HCT116 (cell line): Measurements from ENCODE around the gene ABLIM1. TPM values are rescaled to one million over a fixed set of nuclear protein-coding genes. Genes with fewer than 3 reads are reported as not detected.

ENCODE experiments used
- ATAC-seq: fragments of 200-7000 bp; cut with Tn5 transposase; 2 replicates; pipeline ENCODE4 v1.9.1; 2020; ENCODE audit warnings: mild to moderate bottlenecking, moderate library complexity
- BruUV-seq: library from RNA; stranded (reverse); fragments of 400-500 nt; replicated peaks from 2 replicates; lab custom pipeline; 2021; lab: Mats Ljungman, UMichigan
- CTCF ChIA-PET: fragments of 300-600 bp; sonication (Branson Sonifier 250); formaldehyde crosslinking; loops from one replicate; lab custom pipeline; 2021; ENCODE audit warnings: antibody characterized with exemption; lab: Charles Lee
- POLR2A ChIA-PET: fragments of 300-600, 350-600 bp; sonication (Branson Sonifier 250); formaldehyde crosslinking; loops from one replicate; lab custom pipeline; 2021; ENCODE audit warnings: antibody characterized with exemption; lab: Charles Lee
- RAD21 ChIA-PET, 2 experiments: fragments of 300-600 bp; sonication (Branson Sonifier 250); formaldehyde crosslinking; loops; one replicate each; lab custom pipeline; 2023; ENCODE audit warnings: low total read pairs in 2 of 2; ENCODE audit not compliant: uncharacterized antibody in 2 of 2, unreplicated experiment in 2 of 2, low non-redundant PET in 1 of 2; lab: Charles Lee
- DNase-seq: peaks from one replicate; pipeline ENCODE4 v3.0.0-alpha.2; 2010; ENCODE audit warnings: low read depth, low spot score
- H2AFZ ChIP-seq: fragments of 200-600 bp; shearing (Covaris generic), sonication (generic); 2 replicates; pipeline ENCODE4 v1.6.1; 2017; ENCODE audit warnings: low read depth, mixed run types, mixed read lengths, antibody characterized with exemption, low read length; ENCODE audit not compliant: poor library complexity, severe bottlenecking
- H3K27ac ChIP-seq: 2 replicates; pipeline ENCODE4 v1.5.1; 2012; ENCODE audit warnings: low read depth, low read length
- H3K27me3 ChIP-seq: fragments of 200-600 bp; sonication (generic); 2 replicates; pipeline ENCODE4 v1.6.1; 2016; ENCODE audit warnings: mixed run types, low read length, mixed read lengths; ENCODE audit not compliant: insufficient read depth
- H3K36me3 ChIP-seq, 2 experiments: fragments of 200-500 bp in 1 of 2; fragments of 200-600 bp in 1 of 2; sonication (Bioruptor generic) in 1 of 2; sonication (generic) in 1 of 2; 2 replicates each; pipeline versions ENCODE4 v1.5.1 to v1.6.1; 2014 to 2016; ENCODE audit warnings: low read length in 2 of 2, inconsistent platforms in 1 of 2, mixed read lengths in 1 of 2, mixed run types in 1 of 2; ENCODE audit not compliant: insufficient read depth in 2 of 2, control insufficient read depth in 1 of 2
- H3K4me1 ChIP-seq, 2 experiments: fragments of 200-600 bp in 1 of 2; sonication (generic) in 1 of 2; 2 replicates each; pipeline versions ENCODE4 v1.5.1 to v1.6.1; 2012 to 2017; ENCODE audit warnings: low read length in 2 of 2, inconsistent platforms in 1 of 2, mild to moderate bottlenecking in 1 of 2, mixed read lengths in 1 of 2, mixed run types in 1 of 2, moderate library complexity in 1 of 2; ENCODE audit not compliant: insufficient read depth in 2 of 2, control insufficient read depth in 1 of 2
- H3K4me2 ChIP-seq: fragments of 200-600 bp; sonication (generic); 2 replicates; pipeline ENCODE4 v1.6.1; 2017; ENCODE audit warnings: mixed run types, low read length, mixed read lengths
- H3K4me3 ChIP-seq, 2 experiments: fragments of 200-600 bp in 1 of 2; sonication (generic) in 1 of 2; replicated peaks in 1 of 2; 2 replicates each; pipeline ENCODE4 v1.5.1; 2011 to 2016; ENCODE audit warnings: low read length in 2 of 2, control low read depth in 1 of 2, low read depth in 1 of 2, mild to moderate bottlenecking in 1 of 2, mixed read lengths in 1 of 2, mixed run types in 1 of 2
- H3K79me2 ChIP-seq: fragments of 200-600 bp; sonication (generic); 2 replicates; pipeline ENCODE4 v1.6.1; 2017; ENCODE audit warnings: mild to moderate bottlenecking, mixed run types, low read length, moderate library complexity, mixed read lengths; ENCODE audit not compliant: insufficient read depth
- H3K9ac ChIP-seq: fragments of 200-600 bp; sonication (generic); 2 replicates; pipeline ENCODE4 v1.6.1; 2016; ENCODE audit warnings: low read length, mixed read lengths
- H3K9me2 ChIP-seq: fragments of 200-600 bp; sonication (generic), shearing (Covaris generic); 2 replicates; pipeline ENCODE4 v1.6.1; 2017; ENCODE audit warnings: mixed run types, mild to moderate bottlenecking, moderate library complexity; ENCODE audit not compliant: insufficient read depth
- H3K9me3 ChIP-seq, 2 experiments: fragments of 200-500 bp in 1 of 2; fragments of 200-600 bp in 1 of 2; sonication (Bioruptor generic) in 1 of 2; sonication (generic) in 1 of 2; 2 replicates each; pipeline ENCODE4 v1.6.1; 2014 to 2017; ENCODE audit warnings: low read length in 2 of 2, mixed read lengths in 2 of 2, inconsistent platforms in 1 of 2, low read depth in 1 of 2, mild to moderate bottlenecking in 1 of 2, mixed run types in 1 of 2, moderate library complexity in 1 of 2; ENCODE audit not compliant: control insufficient read depth in 1 of 2, insufficient read depth in 1 of 2
- H4K20me1 ChIP-seq: fragments of 200-600 bp; sonication (generic), shearing (Covaris generic); 2 replicates; pipeline ENCODE4 v1.6.1; 2017; ENCODE audit warnings: mixed run types, mild to moderate bottlenecking, moderate library complexity; ENCODE audit not compliant: insufficient read depth
- ATF3 ChIP-seq: IDR thresholded peaks from 2 replicates; pipeline ENCODE4 v1.6.1; 2012
- CBX3 ChIP-seq: IDR thresholded peaks from 2 replicates; pipeline ENCODE4 v1.6.1; 2012; ENCODE audit warnings: low read depth
- EGR1 ChIP-seq: IDR thresholded peaks from 2 replicates; pipeline ENCODE4 v1.6.1; 2012; ENCODE audit warnings: low read depth
- ELF1 ChIP-seq: IDR thresholded peaks from 2 replicates; pipeline ENCODE4 v1.6.1; 2012; ENCODE audit warnings: low read depth, borderline replicate concordance
- FOSL1 ChIP-seq: IDR thresholded peaks from 2 replicates; pipeline ENCODE4 v1.6.1; 2012; ENCODE audit warnings: low read depth
- JUND ChIP-seq: IDR thresholded peaks from 2 replicates; pipeline ENCODE4 v1.6.1; 2012
- MAX ChIP-seq: IDR thresholded peaks from 2 replicates; pipeline ENCODE4 v1.6.1; 2012
- POLR2AphosphoS5 ChIP-seq: IDR thresholded peaks from 2 replicates; pipeline ENCODE4 v1.6.1; 2011; ENCODE audit warnings: mild to moderate bottlenecking, low read depth, low read length, moderate library complexity
- RAD21 ChIP-seq: IDR thresholded peaks from 2 replicates; pipeline ENCODE4 v1.6.1; 2012; ENCODE audit warnings: low read depth, mild to moderate bottlenecking
- REST ChIP-seq: IDR thresholded peaks from 2 replicates; pipeline ENCODE4 v1.6.1; 2012; ENCODE audit warnings: low read depth
- SIN3A ChIP-seq: IDR thresholded peaks from 2 replicates; pipeline ENCODE4 v1.6.1; 2012; ENCODE audit warnings: low read depth
- TCF7L2 ChIP-seq: IDR thresholded peaks from 2 replicates; pipeline ENCODE4 v1.7.0; 2011; ENCODE audit warnings: borderline replicate concordance, inconsistent platforms; ENCODE audit not compliant: insufficient read depth, insufficient read length; ENCODE audit errors: extremely low read depth
- ZBTB33 ChIP-seq: IDR thresholded peaks from 2 replicates; pipeline ENCODE4 v1.6.1; 2011; ENCODE audit warnings: mild to moderate bottlenecking, low read length, moderate library complexity; ENCODE audit not compliant: insufficient replicate concordance; ENCODE audit errors: extremely low read depth
- ZFX ChIP-seq: fragments of 450-650 bp; IDR thresholded peaks from 2 replicates; pipeline ENCODE4 v1.6.1; 2017
- ZNF274 ChIP-seq: fragments of 200-500 bp; sonication (Bioruptor generic); IDR thresholded peaks from 2 replicates; pipeline ENCODE4 v1.6.1; 2014; ENCODE audit warnings: mild to moderate bottlenecking, low read depth, low read length, inconsistent platforms
- intact Hi-C: fragments of 100-400 bp; cut with micrococcal nuclease; formaldehyde crosslinking; loops from 2 replicates; pipeline ENCODE4 v1.10.0; 2022
- total RNA-seq: library from RNA; stranded (reverse); gene quantifications from one replicate; pipeline ENCODE4 v1.2.1, GENCODE V29; 2021; ENCODE audit not compliant: unreplicated experiment

Gene ABLIM1
- total RNA-seq, 1 experiment from 2014 or later, result 96.2 TPM

GRCh38 chr10:114668375-114669080, 10.5 kb upstream of the ABLIM1 start:
- DNase-seq (no peak), ATAC-seq (no peak)
- Histone ChIP-seq H3K9ac (no peak overlapping the region), H3K36me3 (no peaks in the 10 kb centered on the region), H3K4me3 (no peak overlapping the region), H2AFZ (no peak overlapping the region), H4K20me1 (no peaks in the 10 kb centered on the region), H3K4me1 (no peaks in the 10 kb centered on the region), H3K27me3 (peaks cover 3% of the 10 kb centered on the region; the same call in 1 of the 2 replicates), H3K9me3 (no peaks in the 10 kb centered on the region), H3K79me2 (no peaks in the 10 kb centered on the region), H3K27ac (no peak overlapping the region), H3K9me2 (no peaks in the 10 kb centered on the region), H3K4me2 (no peak overlapping the region)
- intact Hi-C loops, result no loop called here
- BruUV-seq, result no TSS peak
- TF ChIP-seq ZFX, result no peak
- TF ChIP-seq RAD21, result no peak
- no peak for TF ChIP-seq FOSL1
- TF ChIP-seq REST, result no peak
- CTCF ChIA-PET, result no interaction called here
- POLR2A ChIA-PET, result no interaction called here
- RAD21 ChIA-PET, result no interaction called here

GRCh38 chr10:114665873-114666272, 7.8 kb upstream of the ABLIM1 start:
- no peak overlapping the region for H3K4me2 ChIP-seq
- peaks cover 23% of the 10 kb centered on the region; the same call in 1 of the 2 replicates for H3K27me3 ChIP-seq
- TF ChIP-seq SIN3A (no peak), FOSL1 (no peak), EGR1 (no peak), POLR2AphosphoS5 (no peak), JUND (no peak), CBX3 (no peak), MAX (no peak), ZNF274 (no peak), ZBTB33 (no peak), ELF1 (no peak), ATF3 (no peak), TCF7L2 (no peak)

More at GRCh38 chr10:114665873-114666272, 7.8 kb upstream of the ABLIM1 start:
- no peak overlapping the region for H2AFZ ChIP-seq
- ATAC-seq (no peak), DNase-seq (no peak)
- no peaks in the 10 kb centered on the region for H3K79me2 ChIP-seq
- CTCF ChIA-PET, result no interaction called here
- no peaks in the 10 kb centered on the region for H3K9me3 ChIP-seq
- H4K20me1 ChIP-seq, result no peaks in the 10 kb centered on the region
- no peaks in the 10 kb centered on the region for H3K36me3 ChIP-seq
- H3K4me3 ChIP-seq, result no peak overlapping the region
- RAD21 ChIA-PET, result no interaction called here
- intact Hi-C loops, result no loop called here
- no peak overlapping the region for H3K27ac ChIP-seq
- no peaks in the 10 kb centered on the region for H3K4me1 ChIP-seq
- POLR2A ChIA-PET, result no interaction called here
- H3K9me2 ChIP-seq, result no peaks in the 10 kb centered on the region
- H3K9ac ChIP-seq, result no peak overlapping the region
- BruUV-seq, result no TSS peak
